ENCODE results near the gene TRAM2.

Gene TRAM2

GRCh38 chr6:52511163-52511562 lies 65.7 kb downstream of the TRAM2 start:
- no peak for DNase-seq

- DNase-seq, result no peak
These were observed 66.7 kb downstream of the TRAM2 start for GRCh38 chr6:52510213-52510562.

GRCh38 chr6:52509281-52510212 lies 67.3 kb downstream of the TRAM2 start:
- no peak for DNase-seq

- no peak for DNase-seq
These were observed 68.6 kb downstream of the TRAM2 start for GRCh38 chr6:52508261-52508739.

GRCh38 chr6:52507557-52508260 lies 69.2 kb downstream of the TRAM2 start:
- no peak for DNase-seq

- no peak for DNase-seq
These were observed 70.4 kb downstream of the TRAM2 start for GRCh38 chr6:52506476-52506875.

GRCh38 chr6:52505726-52506409 lies 71.0 kb downstream of the TRAM2 start:
- no peak for DNase-seq

GRCh38 chr6:52504782-52505136 lies 72.1 kb downstream of the TRAM2 start:
- no peak for DNase-seq

- DNase-seq, result peak in 9 of 51 donors; percentile 15 to 64 (median 27)
These were observed 72.7 kb downstream of the TRAM2 start for GRCh38 chr6:52503851-52504781.

GRCh38 chr6:52503323-52503747 lies 73.5 kb downstream of the TRAM2 start:
- no peak for DNase-seq

- no peak for DNase-seq
These were observed 74.4 kb downstream of the TRAM2 start for GRCh38 chr6:52502306-52503029.

- no peak for DNase-seq
These were observed 76.4 kb downstream of the TRAM2 start for GRCh38 chr6:52500238-52501129.

GRCh38 chr6:52499681-52500236 lies 77.1 kb downstream of the TRAM2 start:
- peak in 1 of 51 donors; percentile 12 for DNase-seq

- no peak for DNase-seq
These were observed 77.8 kb downstream of the TRAM2 start for GRCh38 chr6:52499026-52499425.

- DNase-seq, result no peak
These were observed 78.3 kb downstream of the TRAM2 start for GRCh38 chr6:52498538-52499017.

- no peak for DNase-seq
These were observed 79.0 kb downstream of the TRAM2 start for GRCh38 chr6:52497652-52498408.

GRCh38 chr6:52496631-52497030 lies 80.2 kb downstream of the TRAM2 start:
- DNase-seq, result no peak

- DNase-seq, result no peak
These were observed 80.9 kb downstream of the TRAM2 start for GRCh38 chr6:52495922-52496321.

All from hypothalamus (tissue), 51 donors.